ENCODE data around the gene PCDH9. TPM values are rescaled to one million over a fixed set of nuclear protein-coding genes. Genes with fewer than 3 reads are reported as not detected.

The PCDH9 gene
- total RNA-seq, 2 donors from 2014 or later = 0.44 to 1.0 TPM

DNA sequence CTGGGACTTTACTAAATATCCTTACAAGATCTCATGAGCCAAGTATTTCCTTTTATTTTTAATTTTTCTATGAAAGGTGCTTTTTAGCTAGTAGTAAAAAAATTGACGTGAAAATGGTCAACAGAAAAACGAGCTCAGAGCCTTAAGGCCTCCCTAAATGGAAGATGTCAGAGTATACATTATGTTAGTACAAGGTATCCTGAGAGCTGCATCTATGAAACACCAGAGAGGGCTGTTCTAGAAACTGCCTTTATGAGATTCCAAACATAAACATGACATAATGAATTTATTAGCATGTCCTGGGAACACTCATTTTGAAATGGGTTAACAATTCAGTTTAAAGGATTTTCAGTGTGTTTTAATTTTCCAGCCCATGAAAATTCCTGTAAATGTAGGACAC, 146.6 kb downstream of the PCDH9 start:
- no peak for TF ChIP-seq CTCF (IDR thresholded peaks at IDR 0.05)

DNA sequence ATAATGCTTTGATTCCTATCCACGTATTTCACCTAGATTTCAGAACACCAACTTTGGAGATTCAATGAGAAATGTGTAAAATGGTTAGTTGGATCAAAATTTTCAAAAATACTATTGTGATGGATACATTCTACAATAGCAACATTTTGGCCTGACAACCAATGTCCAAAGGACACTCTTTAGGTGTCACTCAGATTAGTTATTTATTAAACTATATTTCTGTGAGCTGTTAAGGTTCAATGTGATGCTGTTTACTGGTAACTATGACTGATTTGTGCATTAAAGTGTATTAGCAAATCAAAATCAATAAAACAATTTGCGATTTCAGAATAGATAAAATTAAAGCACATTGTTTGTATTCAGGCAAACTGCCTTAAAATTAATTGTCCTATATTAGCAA, 149.8 kb downstream of the PCDH9 start:
- Histone ChIP-seq H3K27ac (no peak overlapping the region), H3K4me1 (no peaks in the 10 kb centered on the region), H3K9me3 (no peaks in the 10 kb centered on the region), H3K9ac (ENCODE audit: low read depth in 2 of 2, low read length in 2 of 2) (no peak overlapping the region), H3K36me3 (no peaks in the 10 kb centered on the region), H3K27me3 (no peaks in the 10 kb centered on the region), H3K4me3 (no peak overlapping the region)
- TF ChIP-seq CTCF (IDR thresholded peaks at IDR 0.05) = no peak
- DNase-seq = no peak
- intact Hi-C loops (cut with DNase I) = no loop called here

More for the DNA sequence above, 146.6 kb downstream of the PCDH9 start:
- no peak overlapping the region for H3K27ac ChIP-seq
- H3K4me1 ChIP-seq = no peaks in the 10 kb centered on the region
- no peaks in the 10 kb centered on the region for H3K9me3 ChIP-seq
- H3K36me3 ChIP-seq = no peaks in the 10 kb centered on the region
- no peak for DNase-seq
- no peaks in the 10 kb centered on the region for H3K27me3 ChIP-seq
- intact Hi-C loops (cut with DNase I) = no loop called here
- no peak overlapping the region for H3K9ac ChIP-seq (ENCODE audit: low read depth in 2 of 2, low read length in 2 of 2)
- no peak overlapping the region for H3K4me3 ChIP-seq

DNA sequence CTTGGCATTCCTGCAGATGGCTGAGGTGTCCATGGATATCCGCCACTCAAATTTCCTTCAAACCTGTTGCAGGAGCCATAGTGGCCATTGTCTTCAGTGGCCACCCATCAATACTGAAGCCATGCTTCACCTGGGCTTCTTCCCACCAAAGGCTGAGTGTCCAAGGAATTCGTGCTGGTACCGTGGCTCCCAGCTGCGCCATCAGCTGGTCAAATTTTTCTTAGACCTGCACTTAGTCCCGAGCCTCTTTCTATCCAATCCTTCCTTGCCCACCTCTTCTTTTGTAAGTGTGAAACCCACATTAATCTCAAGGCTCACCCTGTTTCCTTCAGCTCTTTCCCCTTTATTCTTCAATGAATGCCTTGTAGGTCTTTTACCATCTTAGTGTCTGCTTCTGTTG, 152.1 kb downstream of the PCDH9 start:
- no peaks in the 10 kb centered on the region for H3K27me3 ChIP-seq
- H3K9me3 ChIP-seq = no peaks in the 10 kb centered on the region
- no peak overlapping the region for H3K27ac ChIP-seq
- H3K4me1 ChIP-seq = no peaks in the 10 kb centered on the region
- no peak for TF ChIP-seq CTCF (IDR thresholded peaks at IDR 0.05)
- no peak for DNase-seq
- intact Hi-C loops (cut with DNase I) = no loop called here
- H3K36me3 ChIP-seq = no peaks in the 10 kb centered on the region
- H3K9ac ChIP-seq (ENCODE audit: low read depth in 2 of 2, low read length in 2 of 2) = no peak overlapping the region
- no peak overlapping the region for H3K4me3 ChIP-seq

DNA sequence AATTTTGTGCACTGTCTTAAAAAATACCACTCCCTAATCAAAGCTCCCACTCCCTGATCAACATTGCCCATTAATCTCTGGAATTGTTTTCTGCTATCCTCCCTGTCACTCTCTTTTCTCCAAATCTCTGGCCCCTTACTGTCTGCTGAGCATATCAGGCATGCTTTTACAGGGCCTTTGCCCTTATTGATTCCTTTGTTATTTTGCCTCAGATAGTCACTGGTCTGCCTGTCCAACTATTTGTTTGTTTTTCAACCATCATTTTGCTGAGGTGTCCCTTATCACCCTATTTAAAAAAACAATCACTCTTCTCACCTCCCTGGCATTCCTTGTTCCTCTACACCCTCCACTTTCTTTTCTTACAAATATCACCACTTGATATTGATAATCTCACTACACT, 153.0 kb downstream of the PCDH9 start:
- H3K36me3 ChIP-seq = no peaks in the 10 kb centered on the region
- no peak for TF ChIP-seq CTCF (IDR thresholded peaks at IDR 0.05)
- no peaks in the 10 kb centered on the region for H3K9me3 ChIP-seq
- DNase-seq = no peak
- intact Hi-C loops (cut with DNase I) = no loop called here
- no peak overlapping the region for H3K9ac ChIP-seq (ENCODE audit: low read depth in 2 of 2, low read length in 2 of 2)
- no peak overlapping the region for H3K4me3 ChIP-seq
- no peaks in the 10 kb centered on the region for H3K4me1 ChIP-seq
- no peak overlapping the region for H3K27ac ChIP-seq
- no peaks in the 10 kb centered on the region for H3K27me3 ChIP-seq

- no peak for DNase-seq
- no peak for TF ChIP-seq CTCF (IDR thresholded peaks at IDR 0.05)
- Histone ChIP-seq H3K27ac (no peak overlapping the region), H3K4me1 (no peaks in the 10 kb centered on the region), H3K27me3 (no peaks in the 10 kb centered on the region), H3K4me3 (no peak overlapping the region), H3K9me3 (no peaks in the 10 kb centered on the region), H3K9ac (ENCODE audit: low read depth in 2 of 2, low read length in 2 of 2) (no peak overlapping the region), H3K36me3 (no peaks in the 10 kb centered on the region)
- intact Hi-C loops (cut with DNase I) = no loop called here
Measured at GRCh38 chr13:67076378-67076777, 153.8 kb downstream of the PCDH9 start.

DNA sequence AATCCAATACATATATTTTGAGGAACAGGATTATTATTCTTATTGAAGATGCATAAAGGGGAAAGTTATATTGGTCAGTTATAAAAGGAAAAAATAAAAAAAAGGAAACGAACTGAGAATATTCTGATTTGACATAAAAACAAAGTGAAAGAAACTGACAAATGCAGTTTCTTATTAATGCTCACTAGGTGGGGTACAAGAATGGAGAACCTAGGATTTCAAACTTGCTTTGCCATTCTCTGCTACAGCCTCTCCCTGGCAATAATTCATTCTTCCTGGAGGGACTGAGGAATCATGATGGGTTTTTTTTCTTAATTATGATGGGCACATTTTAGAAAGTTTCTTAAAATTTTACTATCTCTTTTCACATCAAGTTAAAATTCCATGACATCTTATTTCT, 154.9 kb downstream of the PCDH9 start:
- no peaks in the 10 kb centered on the region for H3K36me3 ChIP-seq
- H3K27me3 ChIP-seq = no peaks in the 10 kb centered on the region
- no peak for TF ChIP-seq CTCF (IDR thresholded peaks at IDR 0.05)
- H3K4me3 ChIP-seq = no peak overlapping the region
- no peak for DNase-seq
- H3K4me1 ChIP-seq = no peaks in the 10 kb centered on the region
- intact Hi-C loops (cut with DNase I) = no loop called here
- H3K9me3 ChIP-seq = no peaks in the 10 kb centered on the region
- H3K27ac ChIP-seq = no peak overlapping the region
- no peak overlapping the region for H3K9ac ChIP-seq (ENCODE audit: low read depth in 2 of 2, low read length in 2 of 2)
